Pancreas (tissue), 10 donors: ENCODE measurements around the gene GLT8D2. TPM values are rescaled to one million over a fixed set of nuclear protein-coding genes. Genes with fewer than 3 reads are reported as not detected.

Source experiments
- ATAC-seq, 4 donors: fragments of 200-7000 bp; cut with Tn5 transposase; one replicate each; pipeline versions ENCODE4 v1.8.0 to v1.9.1; 2020; ENCODE audit warnings: mild to moderate bottlenecking in 4 of 4, moderate library complexity in 4 of 4
- DNase-seq, 6 donors: peaks; one replicate each; pipeline ENCODE4 v3.0.0-alpha.2; 2020
- FAIRE-seq: peaks from 2 replicates; lab custom pipeline; 2012; peaks lifted over from hg19 to GRCh38; lab: Jason Lieb, UNC
- H3K27ac ChIP-seq, 4 donors: fragments of 200-600 bp; sonication (generic); 1 replicate in 3 of 4; 2 replicates in 1 of 4; pipeline versions ENCODE4 v1.5.0 to v1.8.0; 2020
- H3K27me3 ChIP-seq, 4 donors: fragments of 200-600 bp; one replicate each; pipeline ENCODE4 v1.8.0; 2021
- H3K36me3 ChIP-seq, 3 donors: fragments of 200-600 bp; sonication (generic) in 1 of 3; one replicate each; pipeline versions ENCODE4 v1.5.0 to v1.8.0; 2020 to 2021
- H3K4me1 ChIP-seq, 3 donors: fragments of 200-600 bp; one replicate each; pipeline ENCODE4 v1.8.0; 2021
- H3K4me3 ChIP-seq, 4 donors: fragments of 200-600 bp; sonication (generic) in 2 of 4; one replicate each; pipeline versions ENCODE4 v1.5.0 to v1.8.0; 2020 to 2021
- H3K9me3 ChIP-seq, 4 donors: fragments of 200-600 bp; one replicate each; pipeline ENCODE4 v1.8.0; 2021
- WGBS, 2 donors: extraction: QIAGEN DNeasy Blood & Tissue Kit; methylation state at CpG; one replicate each; pipeline ENCODE4 v1.1.7; 2013; 5-methylcytosine and 5-hydroxymethylcytosine counted together
- intact Hi-C, 3 donors: fragments of 100-400 bp; cut with DNase I; formaldehyde crosslinking; loops; one replicate each; pipeline versions ENCODE4 v1.11.1 to v1.14.2; 2022
- polyA plus RNA-seq, 2 donors: library from polyadenylated mRNA; stranded (reverse); fragments of 200-250 nt; gene quantifications; one replicate each; pipeline ENCODE4 v1.2.3, GENCODE V29; 2013
- total RNA-seq, 6 donors: library from RNA; stranded (reverse); fragmentation: NEBNext Ultra II Directional in 4 of 6; extraction: Animal tissue kit (Norgen Biotek cat#: 25700) in 4 of 6; gene quantifications; one replicate each; pipeline versions ENCODE4 v1.2.1 to v1.2.4, GENCODE V29; 2021 to 2023
- TF ChIP-seq, protein P1 (sequence below), 4 donors: fragments of 200-600 bp; sonication (generic) in 3 of 4; IDR thresholded peaks; one replicate each; pipeline versions ENCODE4 v1.5.0 to v1.8.0; 2021; ENCODE audit warnings: antibody characterized with exemption in 4 of 4
- donor health status: healthy with polysubstance abuse.
- donor health status: DM: no; HTN: no; CAD: no; lungs with moderate emphysema.
- donor health status: DM: no; HTN: no; CAD: no.
- donor health status: control.
- donor health status: control.
- donor health status: Bipolar disorder and iron deficiency.
- donor health status: DM: yes; HTN: yes; CAD: no.
- donor health status: DM: no; HTN: no; CAD: no.
- donor health status: DM: no; HTN: no; CAD: no.
- donor health status: DM: yes; HTN: yes; CAD: no.

The GLT8D2 gene
- total and polyA plus RNA-seq, 8 donors: 0.32 to 5.3 (median 2.3) TPM

DNA sequence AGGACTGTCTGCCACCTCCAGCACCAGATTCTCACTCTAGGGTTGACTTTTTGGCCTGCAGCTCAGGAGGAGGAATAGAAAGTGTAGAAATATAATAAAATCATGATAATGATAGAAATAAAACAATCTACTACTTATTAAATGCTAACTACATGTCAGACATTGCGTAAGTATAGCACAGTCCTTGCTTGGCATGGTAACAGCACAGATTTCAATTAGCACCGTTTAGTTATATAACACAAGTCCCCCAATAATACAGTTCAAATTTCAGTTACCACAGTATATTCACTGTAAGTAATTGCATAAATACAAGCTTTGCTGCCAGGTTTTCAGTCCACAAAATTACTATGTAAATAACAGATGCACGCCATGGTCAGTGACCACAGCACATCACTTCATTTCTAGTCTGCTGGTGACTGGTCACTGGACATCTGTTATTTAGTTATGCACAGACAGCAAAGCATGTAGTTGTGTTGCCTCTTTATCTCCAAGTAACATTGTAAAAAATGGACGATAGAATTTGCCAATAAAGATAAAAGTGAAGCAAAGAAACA, 6.5 kb upstream of the GLT8D2 start:
- Histone ChIP-seq H3K27ac (peak overlapping the region; percentile 9 to 57 (median 22)), H3K36me3 (no peaks in the 10 kb centered on the region), H3K4me3 (no peak overlapping the region), H3K9me3 (no peaks in the 10 kb centered on the region), H3K4me1 (peaks cover 11 to 16% (median 12%) of the 10 kb centered on the region in 3 donors), H3K27me3 (no peaks in the 10 kb centered on the region)
- no peak for DNase-seq
- TF ChIP-seq, protein P1, sequence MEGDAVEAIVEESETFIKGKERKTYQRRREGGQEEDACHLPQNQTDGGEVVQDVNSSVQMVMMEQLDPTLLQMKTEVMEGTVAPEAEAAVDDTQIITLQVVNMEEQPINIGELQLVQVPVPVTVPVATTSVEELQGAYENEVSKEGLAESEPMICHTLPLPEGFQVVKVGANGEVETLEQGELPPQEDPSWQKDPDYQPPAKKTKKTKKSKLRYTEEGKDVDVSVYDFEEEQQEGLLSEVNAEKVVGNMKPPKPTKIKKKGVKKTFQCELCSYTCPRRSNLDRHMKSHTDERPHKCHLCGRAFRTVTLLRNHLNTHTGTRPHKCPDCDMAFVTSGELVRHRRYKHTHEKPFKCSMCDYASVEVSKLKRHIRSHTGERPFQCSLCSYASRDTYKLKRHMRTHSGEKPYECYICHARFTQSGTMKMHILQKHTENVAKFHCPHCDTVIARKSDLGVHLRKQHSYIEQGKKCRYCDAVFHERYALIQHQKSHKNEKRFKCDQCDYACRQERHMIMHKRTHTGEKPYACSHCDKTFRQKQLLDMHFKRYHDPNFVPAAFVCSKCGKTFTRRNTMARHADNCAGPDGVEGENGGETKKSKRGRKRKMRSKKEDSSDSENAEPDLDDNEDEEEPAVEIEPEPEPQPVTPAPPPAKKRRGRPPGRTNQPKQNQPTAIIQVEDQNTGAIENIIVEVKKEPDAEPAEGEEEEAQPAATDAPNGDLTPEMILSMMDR (IDR thresholded peaks at IDR 0.05): no peak
- FAIRE-seq: no peak
- intact Hi-C loops: no loop called here
- ATAC-seq: peak; percentile 3 to 41 (median 34)
- 17 to 19% methylated on average over 4 of the region's 4 CpGs for WGBS, 2 donors

- Histone ChIP-seq H3K27me3 (no peaks in the 10 kb centered on the region), H3K4me1 (peaks cover 11 to 16% (median 12%) of the 10 kb centered on the region in 3 donors), H3K9me3 (no peaks in the 10 kb centered on the region), H3K36me3 (no peaks in the 10 kb centered on the region), H3K4me3 (no peak overlapping the region), H3K27ac (peak overlapping the region; percentile 9 to 57 (median 22))
- intact Hi-C loops: no loop called here
- ATAC-seq (peak; percentile 93 to 96 (median 95)), DNase-seq (peak; percentile 65 to 95 (median 90)), FAIRE-seq (no peak)
- TF ChIP-seq, protein P1 (IDR thresholded peaks at IDR 0.05): no peak
- 1 to 6% methylated on average over 5 of the region's 5 CpGs for WGBS, 2 donors
These were observed 5.8 kb upstream of the GLT8D2 start for GRCh38 chr12:104055686-104056388.

GRCh38 chr12:104054681-104055346, 4.8 kb upstream of the GLT8D2 start:
- DNase-seq (no peak), FAIRE-seq (no peak), ATAC-seq (no peak)
- H3K4me3 ChIP-seq: no peak overlapping the region
- H3K36me3 ChIP-seq: no peaks in the 10 kb centered on the region
- TF ChIP-seq, protein P1 (IDR thresholded peaks at IDR 0.05): no peak
- intact Hi-C loops: no loop called here
- no peak overlapping the region for H3K27ac ChIP-seq
- H3K27me3 ChIP-seq: no peaks in the 10 kb centered on the region
- WGBS, 2 donors: 84 to 85% methylated on average over 4 of the region's 4 CpGs
- peaks cover 11 to 16% (median 12%) of the 10 kb centered on the region in 3 donors for H3K4me1 ChIP-seq
- H3K9me3 ChIP-seq: no peaks in the 10 kb centered on the region

GRCh38 chr12:104050436-104050835, 449 bp upstream of the GLT8D2 start:
- intact Hi-C loops: no loop called here

More at GRCh38 chr12:104050436-104050835, 449 bp upstream of the GLT8D2 start:
- Histone ChIP-seq H3K4me3 (peak overlapping the region in 1 of 4 donors; percentile 41), H3K36me3 (no peaks in the 10 kb centered on the region), H3K4me1 (peaks cover 0 to 5% (median 2%) of the 10 kb centered on the region in 3 donors), H3K27me3 (no peaks in the 10 kb centered on the region), H3K27ac (no peak overlapping the region), H3K9me3 (no peaks in the 10 kb centered on the region)
- DNase-seq (no peak), ATAC-seq (peak in 1 of 4 donors; percentile 30), FAIRE-seq (no peak)
- TF ChIP-seq, protein P1 (IDR thresholded peaks at IDR 0.05): no peak
- WGBS, 2 donors: 47 to 64% methylated on average over 3 of the region's 3 CpGs
